ENCODE data around the gene MFSD2B. TPM values are rescaled to one million over a fixed set of nuclear protein-coding genes. Genes with fewer than 3 reads are reported as not detected.

Gene MFSD2B
- total and polyA plus RNA-seq, 10 of the 15 experiments (the other 5 are each of a cell fraction or from before 2014, with no cell fraction given): 0.07 to 0.51 (median 0.16) TPM; not detected in 4

GRCh38 chr2:23988371-23988770 is 21.5 kb upstream of the MFSD2B start:
- H3K9ac ChIP-seq (ENCODE audit: control insufficient read depth, insufficient read depth, low read length): no peak overlapping the region
- ChIA-PET SMC1A (ENCODE audit: uncharacterized antibody, unreplicated experiment) (no interaction called here), POLR2A (no interaction called here), RAD21 (ENCODE audit: unreplicated experiment) (no interaction called here), CTCF (interaction anchor here (1.2 kb wide), 1 partner anchor 95 kb away, joined by 4 read pairs; no protein-coding TSS in a partner anchor)
- H3K27ac ChIP-seq (ENCODE audit: control insufficient read depth, insufficient read depth): no peak overlapping the region
- H3K27me3 ChIP-seq (replicated peaks in 1 of 2; ENCODE audit: control insufficient read depth in 2 of 2, insufficient read depth in 2 of 2, low read length in 1 of 2): no peaks in the 10 kb centered on the region
- intact Hi-C loops (cut with micrococcal nuclease; ENCODE audit: unreplicated experiment): loop anchor here (1.0 kb wide), 1 partner anchor 96 kb away; the partner anchor contains the start of gene TP53I3
- BruUV-seq (replicated peaks): TSS peak; percentile 31
- no peak for DNase-seq (ENCODE audit: low read depth, low spot score)
- TF ChIP-seq RAD21 (IDR thresholded peaks at IDR 0.05; ENCODE audit: insufficient read depth, low read depth, low read length) (peak; percentile 32; the same call in 1 of the 2 replicates), SIN3A (IDR thresholded peaks at IDR 0.05; ENCODE audit: low read depth, low read length) (no peak), SMC3 (IDR thresholded peaks at IDR 0.05; ENCODE audit: borderline replicate concordance, low read length) (peak; percentile 24; the same call in 1 of the 2 replicates), FOXK2 (IDR thresholded peaks at IDR 0.05) (no peak), CHD4 (IDR thresholded peaks at IDR 0.05) (no peak), CTCF (IDR thresholded peaks at IDR 0.05 in 2 of 3, conservative IDR thresholded peaks at IDR 0.05 in 1 of 3; ENCODE audit: control insufficient read depth in 2 of 3, extremely low read depth in 1 of 3, insufficient read depth in 1 of 3, low read depth in 3 of 3, low read length in 3 of 3) (peak; percentile 17 to 37 (median 19); a peak in 3 of 6 replicates), PAX8 (IDR thresholded peaks at IDR 0.05) (no peak), ZBED1 (IDR thresholded peaks at IDR 0.05; ENCODE audit: borderline replicate concordance) (no peak), SREBF2 (IDR thresholded peaks at IDR 0.05; ENCODE audit: low read length) (no peak)
- TF ChIP-seq, protein P1, sequence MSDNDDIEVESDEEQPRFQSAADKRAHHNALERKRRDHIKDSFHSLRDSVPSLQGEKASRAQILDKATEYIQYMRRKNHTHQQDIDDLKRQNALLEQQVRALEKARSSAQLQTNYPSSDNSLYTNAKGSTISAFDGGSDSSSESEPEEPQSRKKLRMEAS (IDR thresholded peaks at IDR 0.05; ENCODE audit: low read depth, low read length): no peak
- TF ChIP-seq, protein P2, sequence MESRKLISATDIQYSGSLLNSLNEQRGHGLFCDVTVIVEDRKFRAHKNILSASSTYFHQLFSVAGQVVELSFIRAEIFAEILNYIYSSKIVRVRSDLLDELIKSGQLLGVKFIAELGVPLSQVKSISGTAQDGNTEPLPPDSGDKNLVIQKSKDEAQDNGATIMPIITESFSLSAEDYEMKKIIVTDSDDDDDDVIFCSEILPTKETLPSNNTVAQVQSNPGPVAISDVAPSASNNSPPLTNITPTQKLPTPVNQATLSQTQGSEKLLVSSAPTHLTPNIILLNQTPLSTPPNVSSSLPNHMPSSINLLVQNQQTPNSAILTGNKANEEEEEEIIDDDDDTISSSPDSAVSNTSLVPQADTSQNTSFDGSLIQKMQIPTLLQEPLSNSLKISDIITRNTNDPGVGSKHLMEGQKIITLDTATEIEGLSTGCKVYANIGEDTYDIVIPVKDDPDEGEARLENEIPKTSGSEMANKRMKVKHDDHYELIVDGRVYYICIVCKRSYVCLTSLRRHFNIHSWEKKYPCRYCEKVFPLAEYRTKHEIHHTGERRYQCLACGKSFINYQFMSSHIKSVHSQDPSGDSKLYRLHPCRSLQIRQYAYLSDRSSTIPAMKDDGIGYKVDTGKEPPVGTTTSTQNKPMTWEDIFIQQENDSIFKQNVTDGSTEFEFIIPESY (IDR thresholded peaks at IDR 0.05): no peak
- no peaks in the 10 kb centered on the region; a peak in 1 of 4 replicates for H3K36me3 ChIP-seq (ENCODE audit: control insufficient read depth in 2 of 2, insufficient read depth in 2 of 2, low read length in 1 of 2)
- in situ Hi-C loops (cut with MboI): no loop called here
- no peaks in the 10 kb centered on the region for H3K79me2 ChIP-seq (ENCODE audit: control insufficient read depth, insufficient read depth, low read length)
- H3K4me1 ChIP-seq (ENCODE audit: control insufficient read depth, insufficient read depth, low read length): no peaks in the 10 kb centered on the region
- H3K9me3 ChIP-seq (replicated peaks; ENCODE audit: control insufficient read depth, insufficient read depth, low read length): no peaks in the 10 kb centered on the region
- peak; percentile 61 for FAIRE-seq
- H4K20me1 ChIP-seq (ENCODE audit: control insufficient read depth, insufficient read depth): no peaks in the 10 kb centered on the region
- WGBS (ENCODE audit: insufficient coverage, insufficient replicate concordance, low lambda C conversion rate, missing lambda C conversion rate): 45% methylated on average over 2 of the region's 2 CpGs
- H2AFZ ChIP-seq (ENCODE audit: control insufficient read depth, low read depth, low read length): no peak overlapping the region
- H3K4me3 ChIP-seq: no peak overlapping the region
- H3K4me2 ChIP-seq (ENCODE audit: control insufficient read depth, insufficient read depth): no peak overlapping the region
- ATAC-seq: peak; percentile 65
